Kidney tubule cell (primary cell): Measurements from ENCODE around the gene CELF3.
A peak's percentile ranks its signal among the peaks of the same experiment; 100 is the strongest.
"Not testable (repeated sequence)": the region's sequence is repeated elsewhere in the genome, so short reads cannot be mapped to it uniquely, and the experiment has no call there.

Experiments
- DNase-seq: peaks from one replicate; pipeline ENCODE4 v3.0.0-alpha.2; 2018; ENCODE audit warnings: low spot score

CELF3 gene

GRCh38 chr1:151716771-151717631, at the start of gene CELF3:
TSS of gene CELF3 (minus strand) at chr1:151716803. CDS start at chr1:151716020, 783 bp downstream.
- DNase-seq = no peak

GRCh38 chr1:151763990-151764389, 47.4 kb upstream of the CELF3 start:
- DNase-seq = no peak

- DNase-seq = peak; percentile 85
Observed at GRCh38 chr1:151762941-151763921, 46.6 kb upstream of the CELF3 start, which contains the start of gene MRPL9. TSS of gene MRPL9 (minus strand) at chr1:151763496. CDS start at chr1:151763479, 17 bp downstream.

- peak; percentile 26 for DNase-seq
Observed at GRCh38 chr1:151760597-151761385, 44.2 kb upstream of the CELF3 start.

- DNase-seq = no peak
Observed at GRCh38 chr1:151759241-151759640, 42.6 kb upstream of the CELF3 start.

- DNase-seq = peak; percentile 56
Observed at GRCh38 chr1:151756291-151756690, 39.7 kb upstream of the CELF3 start.

- no peak for DNase-seq
Observed at GRCh38 chr1:151741516-151741915, 24.9 kb upstream of the CELF3 start.

GRCh38 chr1:151739590-151740355, 23.2 kb upstream of the CELF3 start:
- DNase-seq = peak; percentile 38

- DNase-seq = no peak
Observed at GRCh38 chr1:151737479-151737878, 20.9 kb upstream of the CELF3 start.

- DNase-seq = no peak
Observed at GRCh38 chr1:151737026-151737425, 20.4 kb upstream of the CELF3 start.

GRCh38 chr1:151733995-151734394, 17.4 kb upstream of the CELF3 start:
- DNase-seq = not testable (repeated sequence)

GRCh38 chr1:151733126-151733525, 16.5 kb upstream of the CELF3 start:
- no peak for DNase-seq

GRCh38 chr1:151729966-151730291, 13.3 kb upstream of the CELF3 start:
- no peak for DNase-seq

- peak; percentile 56 for DNase-seq
Observed at GRCh38 chr1:151729157-151729965, 12.8 kb upstream of the CELF3 start.

GRCh38 chr1:151728151-151729054, 11.8 kb upstream of the CELF3 start:
- no peak for DNase-seq

GRCh38 chr1:151723726-151724370, 7.2 kb upstream of the CELF3 start:
- peak; percentile 27 for DNase-seq

GRCh38 chr1:151721788-151722510, 5.3 kb upstream of the CELF3 start:
- DNase-seq = no peak
